ENCODE data around the gene SEMA3E.

The SEMA3E gene

GRCh38 chr7:83494683-83495082, 154.3 kb downstream of the SEMA3E start:
- Histone ChIP-seq H3K36me3 (no peaks in the 10 kb centered on the region), H3K4me3 (ENCODE audit: low read depth, low read length) (no peak overlapping the region), H3K27me3 (ENCODE audit: insufficient read depth, low read depth, severe bottlenecking) (no peaks in the 10 kb centered on the region), H3K27ac (no peak overlapping the region), H3K9me3 (ENCODE audit: severe bottlenecking) (no peaks in the 10 kb centered on the region)
- DNase-seq = no peak
- no peak for TF ChIP-seq CTCF (IDR thresholded peaks at IDR 0.05; ENCODE audit: low read depth, low read length)

GRCh38 chr7:83492802-83493201, 156.1 kb downstream of the SEMA3E start:
- no peaks in the 10 kb centered on the region for H3K27me3 ChIP-seq (ENCODE audit: insufficient read depth, low read depth, severe bottlenecking)
- H3K27ac ChIP-seq = no peak overlapping the region
- DNase-seq = no peak
- no peak overlapping the region for H3K4me3 ChIP-seq (ENCODE audit: low read depth, low read length)
- no peaks in the 10 kb centered on the region for H3K9me3 ChIP-seq (ENCODE audit: severe bottlenecking)
- H3K36me3 ChIP-seq = no peaks in the 10 kb centered on the region
- no peak for TF ChIP-seq CTCF (IDR thresholded peaks at IDR 0.05; ENCODE audit: low read depth, low read length)

- TF ChIP-seq CTCF (IDR thresholded peaks at IDR 0.05; ENCODE audit: low read depth, low read length) = no peak
- no peak for DNase-seq
- Histone ChIP-seq H3K9me3 (ENCODE audit: severe bottlenecking) (no peaks in the 10 kb centered on the region), H3K27ac (no peak overlapping the region), H3K27me3 (ENCODE audit: insufficient read depth, low read depth, severe bottlenecking) (no peaks in the 10 kb centered on the region), H3K4me3 (ENCODE audit: low read depth, low read length) (no peak overlapping the region), H3K36me3 (no peaks in the 10 kb centered on the region)
These were observed 161.1 kb downstream of the SEMA3E start for GRCh38 chr7:83487801-83488200.

- H3K27ac ChIP-seq = no peak overlapping the region
- H3K4me3 ChIP-seq (ENCODE audit: low read depth, low read length) = no peak overlapping the region
- no peak for DNase-seq
- TF ChIP-seq CTCF (IDR thresholded peaks at IDR 0.05; ENCODE audit: low read depth, low read length) = no peak
- H3K9me3 ChIP-seq (ENCODE audit: severe bottlenecking) = no peaks in the 10 kb centered on the region
- H3K27me3 ChIP-seq (ENCODE audit: insufficient read depth, low read depth, severe bottlenecking) = no peaks in the 10 kb centered on the region
- H3K36me3 ChIP-seq = no peaks in the 10 kb centered on the region
These were observed 162.0 kb downstream of the SEMA3E start for GRCh38 chr7:83486957-83487356.

- TF ChIP-seq CTCF (IDR thresholded peaks at IDR 0.05; ENCODE audit: low read depth, low read length) = no peak
- H3K36me3 ChIP-seq = no peaks in the 10 kb centered on the region
- no peak for DNase-seq
- H3K27ac ChIP-seq = no peak overlapping the region
- no peaks in the 10 kb centered on the region for H3K27me3 ChIP-seq (ENCODE audit: insufficient read depth, low read depth, severe bottlenecking)
- no peak overlapping the region for H3K4me3 ChIP-seq (ENCODE audit: low read depth, low read length)
- H3K9me3 ChIP-seq (ENCODE audit: severe bottlenecking) = no peaks in the 10 kb centered on the region
These were observed 162.4 kb downstream of the SEMA3E start for GRCh38 chr7:83486536-83486935.

- Histone ChIP-seq H3K4me3 (ENCODE audit: low read depth, low read length) (no peak overlapping the region), H3K36me3 (no peaks in the 10 kb centered on the region), H3K9me3 (ENCODE audit: severe bottlenecking) (no peaks in the 10 kb centered on the region), H3K27me3 (ENCODE audit: insufficient read depth, low read depth, severe bottlenecking) (no peaks in the 10 kb centered on the region), H3K27ac (no peak overlapping the region)
- TF ChIP-seq CTCF (IDR thresholded peaks at IDR 0.05; ENCODE audit: low read depth, low read length) = no peak
- no peak for DNase-seq
These were observed 164.1 kb downstream of the SEMA3E start for GRCh38 chr7:83484826-83485225.
